HG02885 (cell line): ENCODE results near the gene ADGRF5.

Source experiments
- ATAC-seq: cut with Tn5 transposase; IDR thresholded peaks from one replicate; pipeline ENCODE4 v1.9.1; 2021; ENCODE audit warnings: mild to moderate bottlenecking; ENCODE audit not compliant: unreplicated experiment, poor library complexity

Gene ADGRF5

GRCh38 chr6:46931416-46931815, 9.7 kb upstream of the ADGRF5 start:
- no peak for ATAC-seq

GRCh38 chr6:46930331-46930730, 8.6 kb upstream of the ADGRF5 start:
- no peak for ATAC-seq

GRCh38 chr6:46927066-46927465, 5.3 kb upstream of the ADGRF5 start:
- no peak for ATAC-seq

GRCh38 chr6:46926481-46926880, 4.7 kb upstream of the ADGRF5 start:
- ATAC-seq, result no peak

GRCh38 chr6:46925563-46926253, 4.0 kb upstream of the ADGRF5 start:
- ATAC-seq, result no peak

GRCh38 chr6:46923476-46923875, 1.7 kb upstream of the ADGRF5 start:
- ATAC-seq, result no peak

GRCh38 chr6:46921059-46921458, 679 bp downstream of the ADGRF5 start:
- ATAC-seq, result no peak

GRCh38 chr6:46918806-46919205, 2.9 kb downstream of the ADGRF5 start:
- ATAC-seq, result no peak

GRCh38 chr6:46917002-46917545, 4.7 kb downstream of the ADGRF5 start:
- no peak for ATAC-seq

- no peak for ATAC-seq
Measured at GRCh38 chr6:46915866-46916265, 5.9 kb downstream of the ADGRF5 start.

- ATAC-seq, result no peak
Measured at GRCh38 chr6:46915380-46915779, 6.4 kb downstream of the ADGRF5 start.

GRCh38 chr6:46914279-46914810, 7.4 kb downstream of the ADGRF5 start:
- no peak for ATAC-seq

GRCh38 chr6:46909371-46909770, 12.4 kb downstream of the ADGRF5 start:
- no peak for ATAC-seq

GRCh38 chr6:46906776-46907175, 15.0 kb downstream of the ADGRF5 start:
- no peak for ATAC-seq

- no peak for ATAC-seq
Measured at GRCh38 chr6:46904117-46904516, 17.6 kb downstream of the ADGRF5 start.

GRCh38 chr6:46903175-46903574, 18.6 kb downstream of the ADGRF5 start:
- ATAC-seq, result no peak

GRCh38 chr6:46901882-46902314, 19.8 kb downstream of the ADGRF5 start:
- no peak for ATAC-seq

- ATAC-seq, result no peak
Measured at GRCh38 chr6:46900266-46900665, 21.5 kb downstream of the ADGRF5 start.

GRCh38 chr6:46899659-46900058, 22.1 kb downstream of the ADGRF5 start:
- no peak for ATAC-seq

GRCh38 chr6:46898006-46898405, 23.7 kb downstream of the ADGRF5 start:
- ATAC-seq, result no peak

- ATAC-seq, result no peak
Measured at GRCh38 chr6:46896871-46897270, 24.9 kb downstream of the ADGRF5 start.

- ATAC-seq, result no peak
Measured at GRCh38 chr6:46895930-46896329, 25.8 kb downstream of the ADGRF5 start.
